Measurements from ENCODE around the gene AP3S2.

The AP3S2 gene

GRCh38 chr15:89825271-89825940, 68.4 kb downstream of the AP3S2 start:
- Histone ChIP-seq H3K4me3 (no peak overlapping the region), H3K27ac (no peak overlapping the region)
- no peak for TF ChIP-seq CTCF (IDR thresholded peaks at IDR 0.05)
- no peak for DNase-seq (ENCODE audit: low spot score)

DNA sequence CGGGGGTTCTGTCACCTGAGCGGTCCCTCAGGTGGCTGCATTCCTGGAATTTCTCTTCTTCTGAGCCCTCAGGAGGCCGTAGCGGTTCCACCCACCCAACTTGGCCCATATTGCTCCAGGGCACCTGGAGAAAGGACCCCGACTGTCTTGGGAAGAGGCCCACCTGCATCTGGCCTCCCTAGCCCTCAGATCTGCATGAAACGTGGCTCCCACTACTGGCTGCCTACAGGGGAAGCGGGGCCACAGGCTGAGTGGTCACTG, 69.3 kb downstream of the AP3S2 start:
- no peak for TF ChIP-seq CTCF (IDR thresholded peaks at IDR 0.05)
- Histone ChIP-seq H3K27ac (no peak overlapping the region), H3K4me3 (no peak overlapping the region)
- no peak for DNase-seq (ENCODE audit: low spot score)

DNA sequence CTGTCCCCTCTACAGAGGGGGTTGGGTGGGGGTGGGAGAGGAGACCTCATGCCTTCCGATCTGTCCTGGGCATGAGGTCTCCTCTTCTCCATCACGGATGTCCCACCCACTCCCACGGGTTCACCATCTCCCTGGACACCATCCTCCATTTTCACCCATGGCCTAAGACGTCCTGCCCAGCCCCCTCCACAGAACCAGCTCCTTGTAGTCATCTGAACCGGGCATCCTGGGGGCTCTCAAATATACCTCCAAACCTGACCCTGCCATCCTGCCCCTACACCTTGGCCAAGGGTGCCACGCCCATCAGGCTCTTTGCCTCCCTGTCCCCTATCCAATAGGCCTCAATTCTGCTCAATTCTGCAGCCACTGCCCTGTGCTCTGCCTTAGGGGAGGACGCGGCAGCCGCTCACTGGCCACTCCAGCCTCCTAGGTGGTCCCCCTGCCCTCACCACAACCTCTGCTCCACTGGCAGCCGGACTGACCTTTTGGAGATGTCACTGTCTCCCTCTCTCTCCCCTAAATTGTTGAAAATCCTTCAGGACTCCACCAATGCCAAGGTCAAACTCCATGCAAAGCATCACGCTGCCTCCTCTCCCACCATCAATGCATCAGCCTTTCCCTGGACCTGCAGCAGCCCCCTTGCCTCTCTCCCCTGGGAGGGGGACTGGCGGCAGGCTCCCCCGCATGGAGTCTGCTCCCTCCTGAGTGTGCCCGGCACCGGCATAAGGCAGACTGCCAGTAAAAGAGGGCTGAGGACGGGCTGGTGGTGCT, 69.8 kb downstream of the AP3S2 start:
- Histone ChIP-seq H3K4me3 (no peak overlapping the region), H3K27ac (peak overlapping the region in 1 of 2 donors; percentile 75)
- no peak for TF ChIP-seq CTCF (IDR thresholded peaks at IDR 0.05)
- DNase-seq (ENCODE audit: low spot score), result peak; percentile 73

DNA sequence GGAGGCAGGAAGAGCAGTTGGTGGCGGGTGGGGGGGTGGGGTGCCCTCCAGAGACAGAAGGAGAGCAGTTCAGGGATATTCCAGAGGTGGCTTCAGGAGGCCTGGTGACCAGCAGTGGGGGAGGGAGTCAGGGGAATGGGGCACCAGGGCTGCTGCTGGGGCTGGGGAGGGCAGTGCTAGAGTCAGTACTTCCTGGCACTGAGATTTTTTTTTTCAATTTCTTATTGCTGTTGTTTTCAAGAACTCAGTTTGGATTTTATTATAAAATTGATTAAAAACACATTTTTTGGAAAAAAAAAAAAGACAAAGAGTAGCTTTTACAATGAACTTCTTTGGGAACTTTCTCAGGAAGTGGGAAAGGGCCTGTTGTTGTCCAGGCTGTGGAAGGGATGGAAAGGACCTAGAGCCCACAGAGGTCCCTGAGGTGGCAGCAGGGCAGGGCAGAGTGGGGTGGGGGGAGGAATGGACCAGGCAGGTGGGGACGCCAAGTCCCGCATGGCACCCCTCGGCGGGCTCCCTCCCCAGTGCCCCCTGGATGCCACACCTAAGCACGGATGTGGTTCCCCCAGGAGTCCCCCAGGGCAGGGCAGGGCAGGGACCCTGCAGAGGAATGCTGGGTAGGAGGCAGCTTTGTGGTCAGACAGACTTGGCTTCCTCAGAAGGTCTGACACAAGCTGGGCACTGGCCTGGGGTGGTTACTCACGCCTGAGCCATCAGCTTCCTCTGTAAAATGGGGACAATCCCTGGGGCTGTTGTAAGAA, 70.7 kb downstream of the AP3S2 start:
- Histone ChIP-seq H3K27ac (peak overlapping the region in 1 of 2 donors; percentile 75), H3K4me3 (no peak overlapping the region)
- TF ChIP-seq CTCF (IDR thresholded peaks at IDR 0.05), result no peak
- no peak for DNase-seq (ENCODE audit: low spot score)

- peak overlapping the region in 1 of 2 donors; percentile 28 for H3K27ac ChIP-seq
These were observed 71.2 kb downstream of the AP3S2 start for GRCh38 chr15:89822611-89822950.

DNA sequence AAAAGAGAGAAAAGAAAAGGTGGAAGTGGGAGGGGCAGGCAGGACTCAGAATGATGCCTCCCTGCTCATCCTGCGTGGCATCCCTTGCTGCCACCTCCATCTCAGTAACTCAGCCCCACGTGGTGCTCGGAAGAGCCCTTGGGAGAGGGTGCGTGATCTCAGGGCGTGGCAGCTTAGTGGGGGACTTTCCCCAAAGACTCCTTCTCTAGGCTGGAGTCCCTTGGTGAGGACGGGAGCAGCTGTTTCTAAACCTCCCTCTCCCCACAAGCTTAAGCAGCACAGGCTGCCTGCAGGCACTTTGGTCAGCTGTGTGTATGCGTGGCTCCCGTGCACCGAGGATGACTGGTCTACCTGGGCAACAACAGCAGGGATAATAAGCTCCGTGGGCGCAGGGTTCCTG, 71.8 kb downstream of the AP3S2 start:
- no peak for TF ChIP-seq CTCF (IDR thresholded peaks at IDR 0.05)
- DNase-seq (ENCODE audit: low spot score), result no peak
- H3K4me3 ChIP-seq, result no peak overlapping the region
- H3K27ac ChIP-seq, result no peak overlapping the region

More at GRCh38 chr15:89822611-89822950, 71.2 kb downstream of the AP3S2 start:
- H3K4me3 ChIP-seq, result no peak overlapping the region
- no peak for TF ChIP-seq CTCF (IDR thresholded peaks at IDR 0.05)
- peak; percentile 70 for DNase-seq (ENCODE audit: low spot score)

Measured in coronary artery (tissue), 2 donors.